ENCODE measurements around the gene DGKQ. TPM values are rescaled to one million over a fixed set of nuclear protein-coding genes. Genes with fewer than 3 reads are reported as not detected.
A peak's percentile ranks its signal among the peaks of the same experiment; 100 is the strongest.

Gene DGKQ
- total RNA-seq, 1 experiment from 2014 or later: 4.4 TPM

GRCh38 chr4:995311-996026 lies 22.1 kb upstream of the DGKQ start:
- no peak for DNase-seq (ENCODE audit: low read depth)

GRCh38 chr4:993111-994029 lies 20.0 kb upstream of the DGKQ start, which contains the start of gene SLC26A1:
Gene SLC26A1 (minus strand): TSS chr4:993404. CDS start chr4:991703, 1,701 bp downstream.
- DNase-seq (ENCODE audit: low read depth): no peak

- no peak for DNase-seq (ENCODE audit: low read depth)
Observed at GRCh38 chr4:992297-993110, 19.1 kb upstream of the DGKQ start.

GRCh38 chr4:991451-992296 lies 18.3 kb upstream of the DGKQ start:
- no peak for DNase-seq (ENCODE audit: low read depth)

- no peak for DNase-seq (ENCODE audit: low read depth)
Observed at GRCh38 chr4:990746-991367, 17.5 kb upstream of the DGKQ start.

- DNase-seq (ENCODE audit: low read depth): no peak
Observed at GRCh38 chr4:989722-990471, 16.5 kb upstream of the DGKQ start.

- DNase-seq (ENCODE audit: low read depth): no peak
Observed at GRCh38 chr4:988726-989721, 15.7 kb upstream of the DGKQ start.

- peak; percentile 76 for DNase-seq (ENCODE audit: low read depth)
Observed at GRCh38 chr4:987624-988513, 14.5 kb upstream of the DGKQ start.

- DNase-seq (ENCODE audit: low read depth): peak; percentile 87
Observed at GRCh38 chr4:986879-987623, 13.7 kb upstream of the DGKQ start, which contains the start of gene IDUA. Gene IDUA (plus strand): TSS chr4:987044. CDS start chr4:987085, 41 bp downstream.

GRCh38 chr4:986428-986878 lies 13.1 kb upstream of the DGKQ start:
- DNase-seq (ENCODE audit: low read depth): no peak

GRCh38 chr4:985123-985830 lies 11.9 kb upstream of the DGKQ start:
- DNase-seq (ENCODE audit: low read depth): no peak

- DNase-seq (ENCODE audit: low read depth): no peak
Observed at GRCh38 chr4:984336-985054, 11.1 kb upstream of the DGKQ start.

- no peak for DNase-seq (ENCODE audit: low read depth)
Observed at GRCh38 chr4:982814-983213, 9.4 kb upstream of the DGKQ start.

- DNase-seq (ENCODE audit: low read depth): no peak
Observed at GRCh38 chr4:982291-982690, 8.9 kb upstream of the DGKQ start.

All from Daoy (cell line).